T-helper 22 cell (primary cell): ENCODE results near the gene PPP2R3A.

Source experiments
- DNase-seq: peaks from one replicate; pipeline ENCODE4 v3.0.0-alpha.2; 2020; ENCODE audit warnings: low read depth

PPP2R3A gene

GRCh38 chr3:136022529-136023263 lies 57.2 kb downstream of the PPP2R3A start:
- DNase-seq, result no peak

- DNase-seq, result no peak
Observed at GRCh38 chr3:136023264-136023978, 57.9 kb downstream of the PPP2R3A start.

- no peak for DNase-seq
Observed at GRCh38 chr3:136036306-136036705, 70.8 kb downstream of the PPP2R3A start.

- DNase-seq, result no peak
Observed at GRCh38 chr3:136038668-136039067, 73.1 kb downstream of the PPP2R3A start.

GRCh38 chr3:136042608-136043221 lies 77.2 kb downstream of the PPP2R3A start:
- no peak for DNase-seq

- DNase-seq, result no peak
Observed at GRCh38 chr3:136044980-136045745, 79.6 kb downstream of the PPP2R3A start.

GRCh38 chr3:136048068-136048467 lies 82.5 kb downstream of the PPP2R3A start:
- DNase-seq, result no peak

- no peak for DNase-seq
Observed at GRCh38 chr3:136050250-136050649, 84.7 kb downstream of the PPP2R3A start.

- DNase-seq, result no peak
Observed at GRCh38 chr3:136055491-136055890, 90.0 kb downstream of the PPP2R3A start.

GRCh38 chr3:136067211-136067610 lies 101.7 kb downstream of the PPP2R3A start:
- no peak for DNase-seq

- DNase-seq, result no peak
Observed at GRCh38 chr3:136068708-136069107, 103.2 kb downstream of the PPP2R3A start.

GRCh38 chr3:136069933-136070332 lies 104.4 kb downstream of the PPP2R3A start:
- no peak for DNase-seq

- no peak for DNase-seq
Observed at GRCh38 chr3:136070334-136070733, 104.8 kb downstream of the PPP2R3A start.

- DNase-seq, result no peak
Observed at GRCh38 chr3:136070953-136071949, 105.7 kb downstream of the PPP2R3A start.

GRCh38 chr3:136074546-136075170 lies 109.1 kb downstream of the PPP2R3A start:
- no peak for DNase-seq

- DNase-seq, result peak; percentile 32
Observed at GRCh38 chr3:136075218-136075808, 109.8 kb downstream of the PPP2R3A start.

- DNase-seq, result no peak
Observed at GRCh38 chr3:136075811-136076210, 110.3 kb downstream of the PPP2R3A start.

GRCh38 chr3:136078421-136079364 lies 113.2 kb downstream of the PPP2R3A start:
- no peak for DNase-seq
